Activated CD8-positive, alpha-beta memory T cell treated with anti-CD3 and anti-CD28 coated beads, Interleukin-2, amount 50 U/mL, for 1 hour (primary cell): Measurements from ENCODE around the gene PHF2.

Experiments
- DNase-seq: peaks from one replicate; pipeline ENCODE4 v3.0.0-alpha.2; 2020; ENCODE audit errors: extremely low read depth

PHF2 gene

GRCh38 chr9:93630806-93631411 lies 54.5 kb downstream of the PHF2 start:
- DNase-seq, result no peak

GRCh38 chr9:93633492-93634221 lies 57.3 kb downstream of the PHF2 start:
- DNase-seq, result no peak

GRCh38 chr9:93634311-93635185 lies 58.2 kb downstream of the PHF2 start:
- no peak for DNase-seq

- DNase-seq, result no peak
Measured at GRCh38 chr9:93635186-93636107, 59.1 kb downstream of the PHF2 start.

GRCh38 chr9:93636172-93636661 lies 59.8 kb downstream of the PHF2 start:
- DNase-seq, result no peak

- no peak for DNase-seq
Measured at GRCh38 chr9:93636667-93637066, 60.3 kb downstream of the PHF2 start.

- DNase-seq, result no peak
Measured at GRCh38 chr9:93637886-93638285, 61.5 kb downstream of the PHF2 start.

- DNase-seq, result no peak
Measured at GRCh38 chr9:93640027-93640426, 63.6 kb downstream of the PHF2 start.

- DNase-seq, result no peak
Measured at GRCh38 chr9:93642961-93643360, 66.6 kb downstream of the PHF2 start.

- DNase-seq, result no peak
Measured at GRCh38 chr9:93644397-93645088, 68.2 kb downstream of the PHF2 start.

- no peak for DNase-seq
Measured at GRCh38 chr9:93645149-93645889, 68.9 kb downstream of the PHF2 start.

GRCh38 chr9:93645921-93646639 lies 69.7 kb downstream of the PHF2 start:
- no peak for DNase-seq

GRCh38 chr9:93646640-93647178 lies 70.3 kb downstream of the PHF2 start:
- DNase-seq, result no peak

GRCh38 chr9:93648181-93648580 lies 71.8 kb downstream of the PHF2 start:
- DNase-seq, result no peak

- DNase-seq, result no peak
Measured at GRCh38 chr9:93648836-93649235, 72.5 kb downstream of the PHF2 start.

GRCh38 chr9:93649610-93650261 lies 73.4 kb downstream of the PHF2 start:
- DNase-seq, result no peak

GRCh38 chr9:93650448-93650847 lies 74.1 kb downstream of the PHF2 start:
- no peak for DNase-seq

GRCh38 chr9:93651521-93651950 lies 75.2 kb downstream of the PHF2 start:
- DNase-seq, result no peak
